WTC11 (cell line): ENCODE data around the gene BLOC1S4.

Source experiments
- ATF3 ChIP-seq: sonication (generic); formaldehyde crosslinking; conservative IDR thresholded peaks from 2 replicates; pipeline ENCODE4 v1.8.1; 2022; ENCODE audit warnings: mild to moderate bottlenecking, missing genetic modification reagents
- CREB1 ChIP-seq: sonication (generic); formaldehyde crosslinking; IDR thresholded peaks from 2 replicates; pipeline ENCODE4 v1.8.0; 2023; ENCODE audit warnings: mild to moderate bottlenecking, missing genetic modification reagents
- CTCF ChIP-seq: fragments of 200-600 bp; IDR thresholded peaks from 2 replicates; pipeline ENCODE4 v1.8.0; 2022; ENCODE audit warnings: antibody characterized with exemption
- ELF4 ChIP-seq: sonication (generic); formaldehyde crosslinking; IDR thresholded peaks from 2 replicates; pipeline ENCODE4 v1.8.1; 2022; ENCODE audit warnings: low read depth, mild to moderate bottlenecking, moderate library complexity, missing genetic modification reagents
- MAX ChIP-seq: sonication (generic); formaldehyde crosslinking; IDR thresholded peaks from 2 replicates; pipeline ENCODE4 v1.8.0; 2022; ENCODE audit warnings: mild to moderate bottlenecking, missing genetic modification reagents
- NFE2L1 ChIP-seq: sonication (generic); formaldehyde crosslinking; IDR thresholded peaks from 2 replicates; pipeline ENCODE4 v1.8.1; 2023; ENCODE audit warnings: missing genetic modification reagents
- PRDM15 ChIP-seq: sonication (generic); formaldehyde crosslinking; IDR thresholded peaks from 2 replicates; pipeline ENCODE4 v1.8.0; 2022; ENCODE audit warnings: missing genetic modification reagents
- STAT6 ChIP-seq: sonication (generic); formaldehyde crosslinking; conservative IDR thresholded peaks from 2 replicates; pipeline ENCODE4 v1.8.1; 2023; ENCODE audit warnings: mild to moderate bottlenecking, low read depth, missing genetic modification reagents, moderate library complexity
- TCF7 ChIP-seq: sonication (generic); formaldehyde crosslinking; IDR thresholded peaks from 2 replicates; pipeline ENCODE4 v1.8.0; 2022; ENCODE audit warnings: mild to moderate bottlenecking, low read depth, missing genetic modification reagents, moderate library complexity
- USF2 ChIP-seq: sonication (generic); formaldehyde crosslinking; IDR thresholded peaks from 2 replicates; pipeline ENCODE4 v1.8.1; 2023; ENCODE audit warnings: mild to moderate bottlenecking, missing genetic modification reagents, moderate library complexity
- ZBTB21 ChIP-seq: sonication (generic); formaldehyde crosslinking; IDR thresholded peaks from 2 replicates; pipeline ENCODE4 v1.8.1; 2023; ENCODE audit warnings: mild to moderate bottlenecking, missing genetic modification reagents, borderline replicate concordance
- ZBTB43 ChIP-seq: sonication (generic); formaldehyde crosslinking; IDR thresholded peaks from 2 replicates; pipeline ENCODE4 v1.8.1; 2023; ENCODE audit warnings: mild to moderate bottlenecking, missing genetic modification reagents
- ZNF121 ChIP-seq: sonication (generic); formaldehyde crosslinking; IDR thresholded peaks from 2 replicates; pipeline ENCODE4 v1.8.0; 2023; ENCODE audit warnings: missing genetic modification reagents

GRCh38 chr4:6699388-6699787, 16.6 kb upstream of the BLOC1S4 start:
- TF ChIP-seq STAT6 (CRISPR knock-in tag) (no peak), PRDM15 (CRISPR knock-in tag) (no peak), CTCF (no peak), ZNF121 (CRISPR knock-in tag) (no peak), ATF3 (CRISPR knock-in tag) (no peak), ZBTB21 (CRISPR knock-in tag) (no peak), ELF4 (CRISPR knock-in tag) (no peak), TCF7 (no peak), CREB1 (no peak), USF2 (no peak), MAX (CRISPR knock-in tag) (no peak), ZBTB43 (no peak), NFE2L1 (CRISPR knock-in tag) (no peak)
